HepG2 (cell line): ENCODE results near the gene ANKRD1. TPM values are rescaled to one million over a fixed set of nuclear protein-coding genes. Genes with fewer than 3 reads are reported as not detected.

Source experiments
- BORCS8-MEF2B ChIP-seq: sonication (generic); formaldehyde crosslinking; IDR thresholded peaks from 2 replicates; pipeline ENCODE4 v1.8.0; 2022; ENCODE audit warnings: mild to moderate bottlenecking, missing genetic modification reagents
- EP300 ChIP-seq, 3 experiments: sonication (generic) in 1 of 3; formaldehyde crosslinking in 1 of 3; IDR thresholded peaks; 2 replicates each; pipeline versions ENCODE4 v1.5.1 to v1.6.1; 2011 to 2020; ENCODE audit warnings: low read depth in 2 of 3, low read length in 2 of 3, borderline replicate concordance in 1 of 3, improper control_type of control experiment in 1 of 3, mild to moderate bottlenecking in 1 of 3, missing genetic modification reagents in 1 of 3, moderate library complexity in 1 of 3
- HHEX ChIP-seq: IDR thresholded peaks from 2 replicates; pipeline ENCODE4 v1.6.1; 2016; ENCODE audit warnings: control low read depth
- KLF16 ChIP-seq, 2 experiments: sonication (generic) in 1 of 2; formaldehyde crosslinking in 1 of 2; IDR thresholded peaks; 2 replicates each; pipeline versions ENCODE4 v1.6.1 to v1.8.0; 2016 to 2023; ENCODE audit warnings: missing genetic modification reagents in 2 of 2, missing compliant biosample characterization in 1 of 2
- MIER3 ChIP-seq: IDR thresholded peaks from 2 replicates; pipeline ENCODE4 v1.6.1; 2016; ENCODE audit warnings: missing compliant biosample characterization, borderline replicate concordance
- SNAPC2 ChIP-seq: sonication (generic); formaldehyde crosslinking; IDR thresholded peaks from 2 replicates; pipeline ENCODE4 v1.8.1; 2022; ENCODE audit warnings: mild to moderate bottlenecking, missing genetic modification reagents
- SOX5 ChIP-seq: IDR thresholded peaks from 2 replicates; pipeline ENCODE4 v1.6.1; 2016; ENCODE audit warnings: borderline replicate concordance
- TBL1XR1 ChIP-seq: fragments of 150-350 bp; IDR thresholded peaks from 2 replicates; pipeline ENCODE4 v1.6.1; 2014; ENCODE audit warnings: borderline replicate concordance, low read length; ENCODE audit not compliant: partially characterized antibody
- ZFP82 ChIP-seq: sonication (generic); formaldehyde crosslinking; IDR thresholded peaks from 2 replicates; pipeline ENCODE4 v1.5.1; 2020; ENCODE audit warnings: mild to moderate bottlenecking, missing genetic modification reagents, borderline replicate concordance
- ZNF124 ChIP-seq: sonication (generic); formaldehyde crosslinking; IDR thresholded peaks from 2 replicates; pipeline ENCODE4 v1.4.0; 2020; ENCODE audit warnings: missing genetic modification reagents
- ZNF331 ChIP-seq: sonication (generic); formaldehyde crosslinking; IDR thresholded peaks from 2 replicates; pipeline ENCODE4 v1.4.0; 2020; ENCODE audit warnings: missing genetic modification reagents
- ZNF333 ChIP-seq: sonication (generic); formaldehyde crosslinking; IDR thresholded peaks from 2 replicates; pipeline ENCODE4 v1.4.0; 2020; ENCODE audit warnings: mild to moderate bottlenecking, missing genetic modification reagents, borderline replicate concordance
- ZNF430 ChIP-seq: sonication (generic); formaldehyde crosslinking; IDR thresholded peaks from 2 replicates; pipeline ENCODE4 v1.9.0; 2021; ENCODE audit warnings: mild to moderate bottlenecking, missing genetic modification reagents
- ZNF605 ChIP-seq: sonication (generic); formaldehyde crosslinking; IDR thresholded peaks from 2 replicates; pipeline ENCODE4 v1.8.0; 2022; ENCODE audit warnings: mild to moderate bottlenecking, missing genetic modification reagents
- ZNF614 ChIP-seq: IDR thresholded peaks from 2 replicates; pipeline ENCODE4 v1.6.1; 2018; ENCODE audit warnings: missing biosample characterization, missing genetic modification reagents, inconsistent platforms, borderline replicate concordance
- ZNF615 ChIP-seq: sonication (generic); formaldehyde crosslinking; IDR thresholded peaks from 2 replicates; pipeline ENCODE4 v1.5.0; 2020; ENCODE audit warnings: mild to moderate bottlenecking, missing genetic modification reagents, borderline replicate concordance
- ZNF639 ChIP-seq: conservative IDR thresholded peaks from 2 replicates; pipeline ENCODE4 v1.6.1; 2018; ENCODE audit warnings: missing genetic modification reagents
- polyA plus RNA-seq, 8 experiments: library from polyadenylated mRNA; depleted of rRNA in 3 of 8; stranded (reverse) in 7 of 8; unstranded in 1 of 8; fragments of >200 nt; fragmentation: Illumina TruSeq in 4 of 8; extraction: Trizol in 4 of 8; gene quantifications; 2 replicates each; pipeline versions ENCODE4 v1.2.1 to v1.2.3, GENCODE V29; 2011 to 2016; ENCODE audit warnings: low read depth in 4 of 8, missing spikeins in 1 of 8, mixed read lengths in 1 of 8; ENCODE audit not compliant: insufficient read depth in 1 of 8
- total RNA-seq, 5 experiments: library from RNA; depleted of rRNA; stranded (reverse); fragments of >200 nt; fragmentation: Illumina TruSeq; extraction: Trizol; gene quantifications; 2 replicates each; pipeline ENCODE4 v1.2.3, GENCODE V29; 2016; ENCODE audit warnings: low read depth in 1 of 5
- TF ChIP-seq, protein P1 (sequence below), 2 experiments: fragments of 450-650 bp in 1 of 2; sonication (generic) in 1 of 2; formaldehyde crosslinking in 1 of 2; IDR thresholded peaks; 2 replicates each; pipeline versions ENCODE4 v1.6.1 to v1.8.0; 2016 to 2022; ENCODE audit warnings: antibody characterized with exemption in 1 of 2, mild to moderate bottlenecking in 1 of 2, missing genetic modification reagents in 1 of 2

ANKRD1 gene
- total and polyA plus RNA-seq, 2 of the 13 experiments (the other 11 are each of a cell fraction or from before 2014, with no cell fraction given): 19.4 to 41.8 TPM

DNA sequence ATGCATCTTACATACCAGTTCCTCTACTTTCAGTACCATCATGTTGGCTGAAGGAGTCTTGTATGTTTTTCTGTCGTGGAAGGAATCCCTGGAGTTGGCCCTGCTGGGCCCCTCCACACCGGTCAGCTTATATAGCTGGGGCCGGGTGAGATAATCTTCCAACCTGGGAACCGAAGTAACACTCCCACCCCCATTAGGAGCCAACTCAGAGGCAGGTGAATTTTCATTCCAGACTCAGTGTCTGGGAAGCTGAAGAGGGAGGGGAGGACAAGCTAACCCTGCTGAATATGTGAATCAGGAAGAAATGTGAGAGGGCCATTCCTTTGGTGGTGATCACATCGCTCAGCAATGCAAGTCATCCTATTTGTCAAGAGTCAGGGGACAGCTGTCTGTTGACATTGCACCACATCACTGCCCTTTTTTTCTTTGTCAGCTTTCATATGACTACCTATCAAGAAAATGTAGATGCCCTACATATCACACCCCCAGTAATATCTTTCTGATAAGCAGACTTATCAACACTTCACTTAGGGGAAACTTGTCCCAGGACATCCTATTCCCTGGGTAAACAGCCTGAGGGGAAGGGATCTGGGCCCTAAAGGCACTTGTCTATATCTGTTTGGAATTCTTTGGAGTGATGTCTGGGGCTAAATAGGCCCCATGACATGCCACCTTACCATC is at the start of gene ANKRD1 (continued):
- TF ChIP-seq ZNF639 (0 out of 2 replicates have a peak, but pooled peaks have one; percentile 28), KLF16 (CRISPR knock-in tag; IDR thresholded peaks at IDR 0.05) (peak in 1 of 2 experiments; percentile 42; a peak in 1 of 4 replicates), ZNF331 (CRISPR knock-in tag) (peak; percentile 70), MIER3 (CRISPR knock-in tag) (peak; percentile 88), ZNF124 (peak; percentile 39; the same call in 1 of the 2 replicates), ZFP82 (CRISPR knock-in tag) (no peak), ZNF614 (peak; percentile 73), ZNF430 (CRISPR knock-in tag) (peak; percentile 82; the same call in 1 of the 2 replicates), EP300 (IDR thresholded peaks at IDR 0.05; ENCODE audit: low read depth in 2 of 2, low read length in 2 of 2) (peak; percentile 85 to 90), EP300 (CRISPR knock-in tag; IDR thresholded peaks at IDR 0.05; ENCODE audit: borderline replicate concordance) (peak; percentile 89; the same call in 1 of the 2 replicates), TBL1XR1 (peak; percentile 71), ZNF615 (CRISPR knock-in tag) (no peak), BORCS8-MEF2B (no peak), ZNF605 (peak; percentile 81), SOX5 (CRISPR knock-in tag) (peak; percentile 82; the same call in 1 of the 2 replicates), SNAPC2 (CRISPR knock-in tag) (peak; percentile 56; the same call in 1 of the 2 replicates), ZNF333 (CRISPR knock-in tag) (no peak), HHEX (CRISPR knock-in tag) (0 out of 2 replicates have a peak, but pooled peaks have one; percentile 47)
- TF ChIP-seq, protein P1, sequence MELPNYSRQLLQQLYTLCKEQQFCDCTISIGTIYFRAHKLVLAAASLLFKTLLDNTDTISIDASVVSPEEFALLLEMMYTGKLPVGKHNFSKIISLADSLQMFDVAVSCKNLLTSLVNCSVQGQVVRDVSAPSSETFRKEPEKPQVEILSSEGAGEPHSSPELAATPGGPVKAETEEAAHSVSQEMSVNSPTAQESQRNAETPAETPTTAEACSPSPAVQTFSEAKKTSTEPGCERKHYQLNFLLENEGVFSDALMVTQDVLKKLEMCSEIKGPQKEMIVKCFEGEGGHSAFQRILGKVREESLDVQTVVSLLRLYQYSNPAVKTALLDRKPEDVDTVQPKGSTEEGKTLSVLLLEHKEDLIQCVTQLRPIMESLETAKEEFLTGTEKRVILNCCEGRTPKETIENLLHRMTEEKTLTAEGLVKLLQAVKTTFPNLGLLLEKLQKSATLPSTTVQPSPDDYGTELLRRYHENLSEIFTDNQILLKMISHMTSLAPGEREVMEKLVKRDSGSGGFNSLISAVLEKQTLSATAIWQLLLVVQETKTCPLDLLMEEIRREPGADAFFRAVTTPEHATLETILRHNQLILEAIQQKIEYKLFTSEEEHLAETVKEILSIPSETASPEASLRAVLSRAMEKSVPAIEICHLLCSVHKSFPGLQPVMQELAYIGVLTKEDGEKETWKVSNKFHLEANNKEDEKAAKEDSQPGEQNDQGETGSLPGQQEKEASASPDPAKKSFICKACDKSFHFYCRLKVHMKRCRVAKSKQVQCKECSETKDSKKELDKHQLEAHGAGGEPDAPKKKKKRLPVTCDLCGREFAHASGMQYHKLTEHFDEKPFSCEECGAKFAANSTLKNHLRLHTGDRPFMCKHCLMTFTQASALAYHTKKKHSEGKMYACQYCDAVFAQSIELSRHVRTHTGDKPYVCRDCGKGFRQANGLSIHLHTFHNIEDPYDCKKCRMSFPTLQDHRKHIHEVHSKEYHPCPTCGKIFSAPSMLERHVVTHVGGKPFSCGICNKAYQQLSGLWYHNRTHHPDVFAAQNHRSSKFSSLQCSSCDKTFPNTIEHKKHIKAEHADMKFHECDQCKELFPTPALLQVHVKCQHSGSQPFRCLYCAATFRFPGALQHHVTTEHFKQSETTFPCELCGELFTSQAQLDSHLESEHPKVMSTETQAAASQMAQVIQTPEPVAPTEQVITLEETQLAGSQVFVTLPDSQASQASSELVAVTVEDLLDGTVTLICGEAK (IDR thresholded peaks at IDR 0.05): no peak
- TF ChIP-seq, protein P1 (CRISPR knock-in tag; IDR thresholded peaks at IDR 0.05): no peak
